ENCODE results near the gene CFAP99.

The CFAP99 gene

DNA sequence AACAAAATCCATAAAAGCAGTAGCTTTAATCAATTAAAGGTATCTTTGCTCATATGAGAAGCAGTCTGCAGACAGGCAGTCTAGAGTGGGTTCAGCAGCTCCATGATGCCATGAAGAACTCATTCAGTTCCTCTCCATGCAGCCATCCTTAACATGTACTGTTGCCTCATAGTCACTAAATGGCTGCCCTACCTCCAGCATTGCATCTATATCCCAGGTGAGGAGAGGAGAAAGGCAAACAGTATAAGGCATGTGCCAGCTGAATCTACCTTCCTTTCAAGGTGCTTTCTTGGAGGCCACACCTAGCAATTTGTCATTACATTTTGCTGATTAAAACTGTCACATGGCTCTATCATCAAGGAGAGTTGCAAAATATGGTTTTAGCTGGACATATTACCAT lies 13.2 kb downstream of the CFAP99 start:
- DNase-seq, result no peak

DNA sequence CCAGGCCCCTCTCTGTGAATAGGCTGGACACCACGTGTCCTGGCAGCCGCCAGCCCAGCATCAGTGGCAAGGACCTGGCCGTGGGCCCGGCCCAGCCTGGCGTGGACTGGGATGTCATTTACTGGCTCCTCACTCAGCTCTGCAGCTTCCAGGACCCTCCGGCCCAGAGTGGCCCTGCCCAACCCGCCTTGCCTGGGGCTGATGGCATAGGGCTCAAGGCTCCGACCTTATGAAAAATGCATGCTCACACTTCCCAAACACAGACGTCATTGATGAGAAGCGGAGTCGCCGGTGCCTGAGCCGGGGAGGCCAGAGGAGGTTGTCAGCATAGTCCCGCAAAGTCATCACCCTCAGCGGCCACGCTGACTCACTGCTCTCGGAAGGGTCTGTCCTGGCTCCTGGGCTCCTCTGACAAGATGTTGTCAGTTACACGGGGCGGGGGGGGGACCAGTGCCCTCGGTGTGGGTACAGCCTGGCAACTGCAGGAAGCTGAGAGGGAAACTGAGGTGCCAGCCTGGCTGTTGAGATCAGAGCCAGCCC lies 14.3 kb downstream of the CFAP99 start:
- no peak for DNase-seq

DNA sequence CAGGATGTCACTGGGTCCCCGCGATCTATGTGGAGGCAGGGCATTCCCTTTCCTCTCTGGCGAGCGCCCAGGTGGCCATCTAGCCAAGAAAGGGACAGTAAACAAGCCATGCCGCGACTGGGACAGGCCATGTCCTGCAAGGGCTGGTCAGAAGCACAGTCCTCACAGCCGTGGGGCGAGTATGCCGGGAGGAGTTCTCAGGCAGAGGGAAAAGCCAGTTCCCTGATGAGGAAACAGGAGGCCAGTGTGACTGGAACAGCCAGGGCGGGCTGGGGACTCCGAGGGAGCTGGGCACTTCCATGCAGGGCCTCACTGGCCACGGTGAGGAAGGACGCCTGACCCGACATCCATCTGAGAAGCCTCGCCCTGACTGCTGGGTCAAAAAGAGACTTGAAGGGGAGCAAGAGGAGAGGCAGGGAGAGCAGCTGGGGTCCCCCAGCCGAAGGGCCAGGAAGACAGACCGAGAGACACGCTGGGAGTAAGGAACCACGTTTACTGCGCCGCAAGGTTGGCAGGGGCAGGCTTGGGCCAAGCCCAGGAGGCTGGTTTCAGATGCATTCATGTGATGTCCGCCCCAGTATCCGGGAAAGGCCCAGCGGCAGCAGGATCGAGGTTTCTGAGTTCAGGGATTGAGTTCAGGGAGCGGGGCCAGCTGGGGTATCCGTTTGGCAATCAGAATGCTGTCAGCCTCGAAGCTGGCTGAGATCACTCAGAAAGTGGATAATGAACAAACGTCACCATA lies 15.0 kb downstream of the CFAP99 start:
- no peak for DNase-seq

- no peak for DNase-seq
Observed at GRCh38 chr4:2434420-2434819, 15.7 kb downstream of the CFAP99 start.

DNA sequence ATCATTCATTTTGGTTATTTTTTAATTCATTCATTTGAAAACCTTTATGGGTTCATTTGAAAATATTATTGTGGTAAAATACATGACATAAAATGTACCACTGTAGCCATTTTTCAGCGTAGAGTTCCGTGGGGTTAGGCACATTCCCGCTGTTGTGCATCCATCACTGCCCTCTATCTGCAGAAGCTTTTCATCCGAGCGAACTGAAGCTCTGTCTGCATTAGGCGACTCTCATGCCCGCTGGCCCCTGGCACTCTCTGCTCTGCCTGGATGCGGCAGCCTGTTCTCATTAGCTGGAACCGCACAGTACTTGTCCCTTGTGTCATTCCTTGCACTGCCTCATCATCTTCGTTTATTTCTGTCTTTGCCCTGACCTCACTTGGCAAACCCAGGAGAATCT lies 17.5 kb downstream of the CFAP99 start:
- no peak for DNase-seq

DNA sequence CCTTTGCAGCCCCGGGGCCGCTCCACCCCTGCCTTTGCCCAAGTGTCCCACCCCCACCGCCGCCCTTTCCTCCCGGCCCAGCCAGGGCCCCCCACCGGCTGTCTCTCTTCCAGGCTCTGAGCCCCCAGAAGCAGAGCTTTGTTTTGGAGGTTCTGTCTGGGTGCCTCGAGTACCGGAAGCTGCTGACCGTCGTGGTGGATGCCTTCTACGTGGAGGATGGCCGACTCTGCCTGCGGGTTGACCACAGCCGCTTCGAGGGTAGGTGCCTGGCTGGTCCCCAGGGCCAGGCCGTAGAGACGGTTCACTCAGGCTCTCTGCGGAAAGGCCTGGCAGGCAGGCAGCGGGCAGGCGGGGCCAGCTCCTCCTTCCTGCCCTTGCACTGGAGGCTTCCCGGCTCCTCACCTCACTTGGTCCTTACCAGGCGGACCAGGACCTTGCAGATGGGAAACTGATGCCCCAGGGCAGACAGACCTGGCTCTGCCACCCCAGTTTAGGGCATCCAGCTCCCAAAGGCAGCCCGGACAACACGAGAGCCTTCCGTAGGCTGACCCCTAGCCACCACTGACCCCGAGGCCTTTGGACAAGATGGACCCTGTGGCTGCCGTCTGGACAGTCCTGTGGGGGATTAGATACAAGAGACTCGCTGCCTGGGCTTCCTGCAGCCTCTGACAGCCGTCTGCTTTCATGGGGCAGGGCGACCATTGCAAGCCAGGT lies 18.2 kb downstream of the CFAP99 start:
- DNase-seq, result no peak

- no peak for DNase-seq
Observed at GRCh38 chr4:2437475-2438215, 18.9 kb downstream of the CFAP99 start.

DNA sequence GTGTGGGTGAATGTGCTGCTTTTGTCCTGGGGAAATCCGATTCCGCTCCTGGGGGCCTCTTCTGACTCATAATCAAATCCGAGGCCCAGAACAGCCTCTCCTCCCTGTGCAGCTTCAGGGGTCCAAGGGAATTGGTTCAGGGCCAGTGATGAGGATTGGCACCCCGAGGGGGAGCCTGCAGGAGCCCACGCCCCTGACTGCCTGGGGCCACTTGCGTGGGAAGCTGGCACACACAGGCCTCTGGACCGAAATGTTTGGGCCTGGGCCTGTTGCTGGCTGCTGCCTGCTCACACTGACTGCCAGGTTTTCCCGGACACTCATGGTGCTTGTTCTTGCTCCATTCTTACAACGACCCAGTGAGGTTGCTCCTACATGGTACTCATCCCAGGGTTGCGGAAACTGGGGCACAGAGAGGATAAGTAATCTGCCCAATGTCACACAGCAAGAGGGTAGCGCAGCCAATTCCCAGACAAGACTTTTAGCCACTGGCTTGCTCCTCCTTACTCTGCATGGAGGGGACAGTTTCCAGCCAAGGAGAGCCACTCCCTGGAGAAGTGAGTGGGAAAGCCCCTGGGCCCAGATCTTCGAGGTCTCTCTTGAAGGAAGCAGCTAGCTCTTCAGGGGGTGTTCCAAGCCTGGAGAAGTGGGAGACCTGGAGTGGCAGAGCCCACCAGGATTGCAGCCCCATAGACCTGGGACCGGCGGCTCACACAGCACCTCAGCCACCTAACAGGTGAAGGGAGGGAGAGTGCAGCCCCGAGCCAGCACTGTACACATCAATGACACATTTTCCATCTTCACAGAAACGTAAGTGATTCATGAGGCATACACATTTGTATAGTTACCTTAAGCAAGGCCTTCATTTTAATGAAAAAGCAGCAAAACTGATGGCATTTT lies 20.3 kb downstream of the CFAP99 start:
- DNase-seq, result no peak

DNA sequence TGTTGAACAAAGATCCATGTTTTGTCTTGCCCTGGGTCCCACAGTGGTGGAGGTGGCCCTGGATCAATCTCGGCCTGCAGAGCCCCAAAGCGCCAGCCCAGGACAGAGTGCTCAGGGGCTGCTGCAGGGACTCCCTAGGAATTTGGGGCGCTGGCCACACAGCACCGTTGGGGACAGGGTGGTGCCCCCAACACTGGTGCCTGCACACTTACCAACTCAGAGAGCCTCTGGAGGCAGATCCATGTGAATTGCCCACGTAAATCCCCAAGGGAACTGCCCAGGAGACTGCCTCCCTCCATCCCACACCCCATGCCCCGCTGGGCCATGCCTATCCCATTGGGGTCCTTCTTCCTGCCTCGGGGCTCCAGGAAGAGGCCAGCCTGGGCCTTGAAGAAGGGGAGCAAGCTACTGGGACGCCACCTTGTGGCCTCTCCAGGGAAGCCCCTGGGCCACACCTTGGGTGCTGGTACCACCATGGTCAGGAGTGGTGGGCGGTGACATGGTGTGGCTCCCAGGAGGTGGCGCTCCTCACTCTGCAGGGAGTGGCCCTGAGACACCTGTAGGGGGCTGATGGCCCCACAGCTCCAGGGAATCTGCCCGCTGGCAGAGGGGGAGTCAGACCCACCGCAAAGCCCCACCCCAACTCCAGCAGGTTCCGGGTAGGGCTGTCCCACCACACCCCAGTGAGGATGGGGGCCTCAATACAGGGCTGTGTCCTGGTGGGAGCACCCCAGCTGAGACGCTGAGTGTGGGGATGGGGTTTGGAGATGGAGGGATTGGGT lies 22.8 kb downstream of the CFAP99 start:
- no peak for DNase-seq

DNA sequence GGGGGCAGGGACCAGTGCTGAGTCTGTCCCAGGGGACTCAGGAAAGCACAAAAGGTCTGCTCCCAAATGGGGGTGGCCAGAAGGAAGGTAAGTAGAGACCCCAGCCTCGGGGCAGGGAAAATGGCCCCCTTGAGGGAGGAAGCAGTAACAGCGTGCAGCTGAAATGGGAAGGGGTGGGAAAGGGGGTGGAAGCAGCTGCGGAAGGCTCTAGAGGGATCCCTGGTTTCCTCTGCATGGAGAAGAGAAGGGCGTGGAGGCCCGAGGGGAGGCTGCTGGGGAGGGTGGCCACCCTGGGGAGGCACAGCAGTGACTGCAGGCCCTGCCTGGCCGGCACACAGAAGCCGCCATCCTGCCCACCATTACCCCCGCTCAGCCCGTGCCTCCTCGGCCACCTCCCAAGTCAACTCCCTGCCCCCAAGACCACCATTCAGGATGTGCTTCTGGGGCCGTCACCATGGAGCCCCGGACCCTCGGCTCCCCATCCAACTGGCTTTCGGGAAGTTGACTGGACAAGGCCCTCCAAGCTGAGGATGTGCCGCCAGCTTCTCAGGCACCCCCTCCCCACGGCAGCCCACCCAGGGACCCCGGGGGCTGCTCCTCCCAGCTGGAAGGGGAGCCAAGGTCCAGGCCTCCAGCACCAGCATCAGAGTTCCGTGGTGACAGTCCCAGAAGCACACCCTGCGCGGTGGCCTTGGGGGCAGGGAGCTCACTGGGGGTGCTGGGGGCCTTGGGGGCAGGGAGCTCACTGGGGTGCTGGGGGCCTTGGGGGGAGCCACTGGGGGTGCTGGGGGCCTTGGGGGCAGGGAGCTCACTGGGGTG lies 23.6 kb downstream of the CFAP99 start:
- no peak for DNase-seq

- DNase-seq, result no peak
Observed at GRCh38 chr4:2443061-2443730, 24.4 kb downstream of the CFAP99 start.

DNA sequence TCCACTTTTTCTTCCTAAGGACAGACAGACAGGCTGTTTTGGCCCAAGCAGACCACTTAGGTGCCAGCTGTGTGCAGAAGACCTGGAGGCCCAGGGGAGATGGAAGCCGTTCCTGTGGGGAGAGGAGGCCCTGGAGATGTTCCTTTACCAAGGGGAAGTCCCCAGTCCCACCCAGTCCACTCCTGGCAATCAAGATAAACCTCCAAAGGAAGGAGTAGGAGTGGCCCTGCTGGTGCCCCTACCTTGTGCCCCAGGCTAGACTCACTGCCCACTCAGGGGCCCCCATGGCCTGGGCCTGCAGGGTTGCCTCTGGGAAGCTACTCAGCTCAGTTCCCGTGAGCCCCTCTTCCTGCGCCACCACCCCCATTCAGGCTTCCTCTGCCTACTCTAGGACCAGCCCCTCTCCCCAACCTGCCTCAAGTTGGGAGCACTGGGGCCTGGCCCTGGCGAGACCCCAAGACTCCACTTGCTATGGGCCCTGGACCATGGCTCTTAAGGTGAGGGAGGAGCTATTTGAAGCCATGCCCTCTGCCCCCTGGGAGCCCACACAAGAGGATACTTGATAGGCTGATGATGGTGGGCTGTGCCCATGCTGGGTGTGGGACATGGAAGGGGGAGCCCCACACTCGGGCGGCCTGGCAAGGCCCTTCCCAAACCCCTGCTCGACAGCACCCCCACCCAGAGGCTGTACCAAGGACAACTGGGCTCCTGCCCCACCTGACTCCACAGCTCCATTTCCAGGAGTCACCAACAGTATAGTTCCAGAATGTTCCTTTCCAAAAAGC lies 25.4 kb downstream of the CFAP99 start:
- DNase-seq, result no peak

- DNase-seq, result no peak
Observed at GRCh38 chr4:2445130-2445529, 26.4 kb downstream of the CFAP99 start.

- DNase-seq, result no peak
Observed at GRCh38 chr4:2445571-2445970, 26.8 kb downstream of the CFAP99 start.

- DNase-seq, result no peak
Observed at GRCh38 chr4:2446656-2447564, 28.2 kb downstream of the CFAP99 start.

GRCh38 chr4:2448589-2448988 lies 29.8 kb downstream of the CFAP99 start:
- no peak for DNase-seq

- DNase-seq, result no peak
Observed at GRCh38 chr4:2449051-2449450, 30.3 kb downstream of the CFAP99 start.
